Testis (tissue), 3 donors: ENCODE data around the gene PARD6B. TPM values are rescaled to one million over a fixed set of nuclear protein-coding genes. Genes with fewer than 3 reads are reported as not detected.

Source experiments
- DNase-seq: peaks from one replicate; pipeline ENCODE4 v3.0.0-alpha.2; 2019
- H3K27ac ChIP-seq, 2 donors: fragments of 200-600 bp; sonication (generic); one replicate each; pipeline ENCODE4 v1.5.1; 2019
- H3K27me3 ChIP-seq: fragments of 200-600 bp; sonication (generic); one replicate; pipeline ENCODE4 v1.5.1; 2019
- H3K36me3 ChIP-seq: fragments of 200-600 bp; sonication (generic); one replicate; pipeline ENCODE4 v1.5.1; 2017; ENCODE audit warnings: low read depth; ENCODE audit errors: missing control alignments
- H3K4me1 ChIP-seq: fragments of 200-600 bp; sonication (generic); one replicate; pipeline ENCODE4 v1.5.1; 2019
- H3K4me3 ChIP-seq, 2 donors: fragments of 200-600 bp; sonication (generic); one replicate each; pipeline ENCODE4 v1.5.1; 2017 to 2019
- H3K9me3 ChIP-seq: fragments of 200-600 bp; sonication (generic); one replicate; pipeline ENCODE4 v1.5.1; 2017
- CTCF ChIP-seq, 3 experiments: fragments of 450-650 bp in 2 of 3; fragments of 200-600 bp in 1 of 3; sonication (generic) in 1 of 3; IDR thresholded peaks; one replicate each; pipeline ENCODE4 v1.5.1; 2016 to 2019; ENCODE audit warnings: antibody characterized with exemption in 3 of 3, mild to moderate bottlenecking in 2 of 3, moderate library complexity in 1 of 3
- POLR2A ChIP-seq: fragments of 450-650 bp; IDR thresholded peaks from one replicate; pipeline ENCODE4 v1.6.1; 2017; ENCODE audit warnings: antibody characterized with exemption, mild to moderate bottlenecking, moderate library complexity
- WGBS, 2 donors: methylation state at CpG; one replicate each; pipeline ENCODE4 v1.1.5; 2018; 5-methylcytosine and 5-hydroxymethylcytosine counted together
- intact Hi-C: fragments of 100-400 bp; cut with DNase I; formaldehyde crosslinking; loops from one replicate; pipeline ENCODE4 v1.15.1; 2023; ENCODE audit warnings: low total_unique reads
- polyA plus RNA-seq: library from polyadenylated mRNA; stranded (reverse); fragments of 350-450 nt; fragmentation: Illumina TruSeq; extraction: RNeasy Lipid Tissue Mini Kit (QIAGEN cat#74804); gene quantifications from one replicate; pipeline ENCODE4 v1.2.3, GENCODE V29; 2014; ENCODE audit warnings: low read depth, low replicate concordance; ENCODE audit not compliant: insufficient read depth
- total RNA-seq, 2 donors: library from RNA; depleted of rRNA; stranded (reverse); fragments of >200 nt; gene quantifications; one replicate each; pipeline ENCODE4 v1.2.3, GENCODE V29; 2016

The PARD6B gene
- total and polyA plus RNA-seq, 3 donors from 2014 or later, result 3.8 to 17.0 (median 15.4) TPM

- H3K27ac ChIP-seq, result peak overlapping the region in 1 of 2 donors; percentile 87
- peaks cover 40% of the 10 kb centered on the region for H3K4me1 ChIP-seq
- no peak overlapping the region for H3K4me3 ChIP-seq
- DNase-seq, result no peak
- H3K36me3 ChIP-seq, result no peaks in the 10 kb centered on the region
- no peaks in the 10 kb centered on the region for H3K9me3 ChIP-seq
- intact Hi-C loops, result no loop called here
- no peaks in the 10 kb centered on the region for H3K27me3 ChIP-seq
- no peak for TF ChIP-seq POLR2A
- no peak for TF ChIP-seq CTCF (IDR thresholded peaks at IDR 0.05)
Measured at GRCh38 chr20:50720582-50720981, 10.8 kb upstream of the PARD6B start.

- no peaks in the 10 kb centered on the region for H3K36me3 ChIP-seq
- H3K27ac ChIP-seq, result peak overlapping the region; percentile 56 to 87
- intact Hi-C loops, result no loop called here
- TF ChIP-seq POLR2A (no peak), CTCF (IDR thresholded peaks at IDR 0.05) (no peak)
- peak; percentile 91 for DNase-seq
- no peaks in the 10 kb centered on the region for H3K27me3 ChIP-seq
- H3K4me3 ChIP-seq, result no peak overlapping the region
- whole genome bisulfite sequencing, 2 donors, result 49 to 68% methylated on average over 9 of the region's 9 CpGs
- H3K9me3 ChIP-seq, result no peaks in the 10 kb centered on the region
- peaks cover 42% of the 10 kb centered on the region for H3K4me1 ChIP-seq
Measured at GRCh38 chr20:50721881-50722281, 9.5 kb upstream of the PARD6B start.

GRCh38 chr20:50722424-50723155 is 8.8 kb upstream of the PARD6B start:
- Histone ChIP-seq H3K27ac (peak overlapping the region; percentile 56 to 87), H3K27me3 (no peaks in the 10 kb centered on the region), H3K9me3 (no peaks in the 10 kb centered on the region), H3K4me3 (no peak overlapping the region), H3K36me3 (no peaks in the 10 kb centered on the region), H3K4me1 (peaks cover 46% of the 10 kb centered on the region)
- intact Hi-C loops, result no loop called here
- TF ChIP-seq CTCF (IDR thresholded peaks at IDR 0.05) (no peak), POLR2A (no peak)
- no peak for DNase-seq
- WGBS, 2 donors, result 90 to 93% methylated on average over 10 of the region's 10 CpGs

GRCh38 chr20:50723672-50724071 is 7.7 kb upstream of the PARD6B start:
- 79 to 86% methylated on average over 9 of the region's 9 CpGs for WGBS, 2 donors
- H3K27ac ChIP-seq, result peak overlapping the region; percentile 67 to 87
- no peak overlapping the region for H3K4me3 ChIP-seq
- H3K4me1 ChIP-seq, result peaks cover 46% of the 10 kb centered on the region
- DNase-seq, result no peak
- no peaks in the 10 kb centered on the region for H3K36me3 ChIP-seq
- no peaks in the 10 kb centered on the region for H3K9me3 ChIP-seq
- TF ChIP-seq POLR2A, result no peak
- no peak for TF ChIP-seq CTCF (IDR thresholded peaks at IDR 0.05)
- intact Hi-C loops, result no loop called here
- no peaks in the 10 kb centered on the region for H3K27me3 ChIP-seq
